HEK293 (cell line): ENCODE measurements around the gene ST8SIA3.

ENCODE experiments used
- YY1 ChIP-seq: fragments of 450-650 bp; formaldehyde crosslinking; IDR thresholded peaks from 2 replicates; pipeline ENCODE4 v1.5.1; 2018; ENCODE audit warnings: missing biosample characterization, missing genetic modification characterization
- ZBTB1 ChIP-seq: fragments of 450-650 bp; formaldehyde crosslinking; IDR thresholded peaks from 2 replicates; pipeline ENCODE4 v1.5.1; 2016; ENCODE audit warnings: missing biosample characterization, missing genetic modification characterization
- ZNF140 ChIP-seq: fragments of 450-650 bp; formaldehyde crosslinking; IDR thresholded peaks from 2 replicates; pipeline ENCODE4 v1.5.1; 2016; ENCODE audit warnings: missing biosample characterization, missing genetic modification characterization
- ZNF391 ChIP-seq: fragments of 450-650 bp; formaldehyde crosslinking; IDR thresholded peaks from 2 replicates; pipeline ENCODE4 v1.5.1; 2016; ENCODE audit warnings: low read depth, missing biosample characterization, missing genetic modification characterization, borderline replicate concordance
- ZNF791 ChIP-seq: fragments of 450-650 bp; formaldehyde crosslinking; IDR thresholded peaks from 2 replicates; pipeline ENCODE4 v1.5.1; 2016; ENCODE audit warnings: missing biosample characterization, missing genetic modification characterization
- TF ChIP-seq, protein P1 (sequence below): fragments of 450-650 bp; formaldehyde crosslinking; IDR thresholded peaks from 2 replicates; pipeline ENCODE4 v1.5.1; 2016; ENCODE audit warnings: missing biosample characterization, missing genetic modification characterization
- TF ChIP-seq, protein P2 (sequence below): fragments of 450-650 bp; formaldehyde crosslinking; IDR thresholded peaks from 2 replicates; pipeline ENCODE4 v1.5.1; 2016; ENCODE audit warnings: missing biosample characterization, missing genetic modification characterization
- TF ChIP-seq, protein P3 (sequence below): fragments of 450-650 bp; formaldehyde crosslinking; IDR thresholded peaks from 2 replicates; pipeline ENCODE4 v1.5.1; 2016; ENCODE audit warnings: missing biosample characterization, missing genetic modification characterization

DNA sequence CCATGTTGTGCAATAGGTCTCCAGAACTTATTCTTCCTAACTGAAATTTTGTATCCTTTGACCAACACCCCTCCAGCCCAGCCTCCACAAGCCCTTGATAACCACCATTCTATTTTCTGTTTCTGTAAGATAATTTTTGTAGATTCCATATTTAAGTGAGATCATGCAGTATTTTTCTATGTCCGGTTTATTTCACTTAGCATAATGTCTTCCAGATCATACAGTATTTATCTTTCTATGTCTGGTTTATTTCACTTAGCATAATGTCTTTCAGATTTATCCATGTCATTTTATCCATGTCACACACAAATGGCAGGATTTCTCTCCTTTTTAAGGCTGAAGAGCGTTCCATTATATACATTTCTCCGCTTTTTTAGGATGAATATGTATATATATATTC, 58.4 kb downstream of the ST8SIA3 start:
- TF ChIP-seq, protein P1, sequence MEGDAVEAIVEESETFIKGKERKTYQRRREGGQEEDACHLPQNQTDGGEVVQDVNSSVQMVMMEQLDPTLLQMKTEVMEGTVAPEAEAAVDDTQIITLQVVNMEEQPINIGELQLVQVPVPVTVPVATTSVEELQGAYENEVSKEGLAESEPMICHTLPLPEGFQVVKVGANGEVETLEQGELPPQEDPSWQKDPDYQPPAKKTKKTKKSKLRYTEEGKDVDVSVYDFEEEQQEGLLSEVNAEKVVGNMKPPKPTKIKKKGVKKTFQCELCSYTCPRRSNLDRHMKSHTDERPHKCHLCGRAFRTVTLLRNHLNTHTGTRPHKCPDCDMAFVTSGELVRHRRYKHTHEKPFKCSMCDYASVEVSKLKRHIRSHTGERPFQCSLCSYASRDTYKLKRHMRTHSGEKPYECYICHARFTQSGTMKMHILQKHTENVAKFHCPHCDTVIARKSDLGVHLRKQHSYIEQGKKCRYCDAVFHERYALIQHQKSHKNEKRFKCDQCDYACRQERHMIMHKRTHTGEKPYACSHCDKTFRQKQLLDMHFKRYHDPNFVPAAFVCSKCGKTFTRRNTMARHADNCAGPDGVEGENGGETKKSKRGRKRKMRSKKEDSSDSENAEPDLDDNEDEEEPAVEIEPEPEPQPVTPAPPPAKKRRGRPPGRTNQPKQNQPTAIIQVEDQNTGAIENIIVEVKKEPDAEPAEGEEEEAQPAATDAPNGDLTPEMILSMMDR (tag by site-specific recombination), result no peak
- TF ChIP-seq ZNF140 (tag by site-specific recombination) (no peak), YY1 (tag by site-specific recombination) (no peak), ZNF791 (tag by site-specific recombination) (no peak), ZBTB1 (tag by site-specific recombination) (no peak), ZNF391 (no peak)
- TF ChIP-seq, protein P2, sequence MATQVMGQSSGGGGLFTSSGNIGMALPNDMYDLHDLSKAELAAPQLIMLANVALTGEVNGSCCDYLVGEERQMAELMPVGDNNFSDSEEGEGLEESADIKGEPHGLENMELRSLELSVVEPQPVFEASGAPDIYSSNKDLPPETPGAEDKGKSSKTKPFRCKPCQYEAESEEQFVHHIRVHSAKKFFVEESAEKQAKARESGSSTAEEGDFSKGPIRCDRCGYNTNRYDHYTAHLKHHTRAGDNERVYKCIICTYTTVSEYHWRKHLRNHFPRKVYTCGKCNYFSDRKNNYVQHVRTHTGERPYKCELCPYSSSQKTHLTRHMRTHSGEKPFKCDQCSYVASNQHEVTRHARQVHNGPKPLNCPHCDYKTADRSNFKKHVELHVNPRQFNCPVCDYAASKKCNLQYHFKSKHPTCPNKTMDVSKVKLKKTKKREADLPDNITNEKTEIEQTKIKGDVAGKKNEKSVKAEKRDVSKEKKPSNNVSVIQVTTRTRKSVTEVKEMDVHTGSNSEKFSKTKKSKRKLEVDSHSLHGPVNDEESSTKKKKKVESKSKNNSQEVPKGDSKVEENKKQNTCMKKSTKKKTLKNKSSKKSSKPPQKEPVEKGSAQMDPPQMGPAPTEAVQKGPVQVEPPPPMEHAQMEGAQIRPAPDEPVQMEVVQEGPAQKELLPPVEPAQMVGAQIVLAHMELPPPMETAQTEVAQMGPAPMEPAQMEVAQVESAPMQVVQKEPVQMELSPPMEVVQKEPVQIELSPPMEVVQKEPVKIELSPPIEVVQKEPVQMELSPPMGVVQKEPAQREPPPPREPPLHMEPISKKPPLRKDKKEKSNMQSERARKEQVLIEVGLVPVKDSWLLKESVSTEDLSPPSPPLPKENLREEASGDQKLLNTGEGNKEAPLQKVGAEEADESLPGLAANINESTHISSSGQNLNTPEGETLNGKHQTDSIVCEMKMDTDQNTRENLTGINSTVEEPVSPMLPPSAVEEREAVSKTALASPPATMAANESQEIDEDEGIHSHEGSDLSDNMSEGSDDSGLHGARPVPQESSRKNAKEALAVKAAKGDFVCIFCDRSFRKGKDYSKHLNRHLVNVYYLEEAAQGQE (tag by site-specific recombination), result no peak
- TF ChIP-seq, protein P3, sequence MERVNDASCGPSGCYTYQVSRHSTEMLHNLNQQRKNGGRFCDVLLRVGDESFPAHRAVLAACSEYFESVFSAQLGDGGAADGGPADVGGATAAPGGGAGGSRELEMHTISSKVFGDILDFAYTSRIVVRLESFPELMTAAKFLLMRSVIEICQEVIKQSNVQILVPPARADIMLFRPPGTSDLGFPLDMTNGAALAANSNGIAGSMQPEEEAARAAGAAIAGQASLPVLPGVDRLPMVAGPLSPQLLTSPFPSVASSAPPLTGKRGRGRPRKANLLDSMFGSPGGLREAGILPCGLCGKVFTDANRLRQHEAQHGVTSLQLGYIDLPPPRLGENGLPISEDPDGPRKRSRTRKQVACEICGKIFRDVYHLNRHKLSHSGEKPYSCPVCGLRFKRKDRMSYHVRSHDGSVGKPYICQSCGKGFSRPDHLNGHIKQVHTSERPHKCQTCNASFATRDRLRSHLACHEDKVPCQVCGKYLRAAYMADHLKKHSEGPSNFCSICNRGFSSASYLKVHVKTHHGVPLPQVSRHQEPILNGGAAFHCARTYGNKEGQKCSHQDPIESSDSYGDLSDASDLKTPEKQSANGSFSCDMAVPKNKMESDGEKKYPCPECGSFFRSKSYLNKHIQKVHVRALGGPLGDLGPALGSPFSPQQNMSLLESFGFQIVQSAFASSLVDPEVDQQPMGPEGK, result no peak
